ENCODE measurements around the gene KCNG2.

The KCNG2 gene

DNA sequence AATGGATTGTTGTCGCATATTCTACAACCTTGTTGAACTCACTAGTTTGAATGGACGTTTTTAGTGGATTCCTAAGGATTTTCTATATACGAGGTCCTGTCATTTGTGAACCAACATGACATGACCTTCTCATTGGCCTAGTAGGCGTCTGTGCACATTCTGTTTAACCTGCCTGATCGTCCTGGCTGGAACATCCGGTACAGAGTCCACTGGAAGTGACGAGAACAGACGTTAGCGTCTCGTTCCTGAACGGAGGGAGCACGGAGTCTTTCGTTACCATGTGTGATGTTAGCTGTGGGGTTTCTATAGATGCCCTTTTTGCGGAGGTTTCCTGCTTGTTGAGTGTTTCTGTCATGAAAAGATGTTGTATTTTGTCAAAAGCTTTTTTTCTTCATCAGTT lies 91.8 kb downstream of the KCNG2 start:
- DNase-seq (ENCODE audit: low read depth): no peak

DNA sequence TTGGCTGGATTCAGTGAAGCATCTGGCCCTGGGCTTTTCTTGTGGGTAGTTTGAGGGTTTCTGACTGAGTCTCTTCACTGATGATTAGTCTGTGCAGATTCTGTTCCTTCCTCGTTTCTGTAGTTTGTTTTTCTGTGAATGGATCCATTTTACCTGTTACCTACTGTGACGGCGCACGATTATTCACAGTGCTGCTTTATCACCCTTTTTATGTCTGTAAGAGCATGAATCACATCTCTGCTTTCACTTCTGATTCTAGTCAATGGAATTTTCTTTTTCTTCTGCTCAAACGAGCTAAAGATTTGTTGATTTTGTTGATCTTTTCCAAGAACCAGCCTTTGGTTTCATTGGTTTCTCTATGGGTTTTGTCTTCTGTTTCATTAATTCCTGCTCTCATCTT lies 92.9 kb downstream of the KCNG2 start:
- no peak for DNase-seq (ENCODE audit: low read depth)

DNA sequence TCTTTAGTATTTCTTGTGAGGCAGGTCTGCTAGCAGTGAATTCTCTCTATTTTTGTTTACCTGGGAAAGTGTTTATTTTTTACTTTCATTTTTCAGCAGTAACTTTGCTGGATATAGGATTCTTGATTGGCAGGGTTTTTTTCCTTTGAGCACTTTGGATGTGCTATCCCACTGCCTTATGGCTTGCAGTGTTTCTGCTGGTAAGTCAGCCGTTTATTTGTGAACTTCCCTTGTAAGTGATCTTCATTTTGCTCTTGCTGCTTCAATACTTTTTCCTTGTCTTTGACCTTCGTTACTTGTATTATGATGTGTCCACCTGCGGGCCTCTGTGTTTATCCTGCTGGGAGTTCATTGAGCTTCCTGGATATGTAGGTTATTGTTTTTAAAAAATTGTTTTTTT lies 99.0 kb downstream of the KCNG2 start:
- DNase-seq (ENCODE audit: low read depth): no peak

DNA sequence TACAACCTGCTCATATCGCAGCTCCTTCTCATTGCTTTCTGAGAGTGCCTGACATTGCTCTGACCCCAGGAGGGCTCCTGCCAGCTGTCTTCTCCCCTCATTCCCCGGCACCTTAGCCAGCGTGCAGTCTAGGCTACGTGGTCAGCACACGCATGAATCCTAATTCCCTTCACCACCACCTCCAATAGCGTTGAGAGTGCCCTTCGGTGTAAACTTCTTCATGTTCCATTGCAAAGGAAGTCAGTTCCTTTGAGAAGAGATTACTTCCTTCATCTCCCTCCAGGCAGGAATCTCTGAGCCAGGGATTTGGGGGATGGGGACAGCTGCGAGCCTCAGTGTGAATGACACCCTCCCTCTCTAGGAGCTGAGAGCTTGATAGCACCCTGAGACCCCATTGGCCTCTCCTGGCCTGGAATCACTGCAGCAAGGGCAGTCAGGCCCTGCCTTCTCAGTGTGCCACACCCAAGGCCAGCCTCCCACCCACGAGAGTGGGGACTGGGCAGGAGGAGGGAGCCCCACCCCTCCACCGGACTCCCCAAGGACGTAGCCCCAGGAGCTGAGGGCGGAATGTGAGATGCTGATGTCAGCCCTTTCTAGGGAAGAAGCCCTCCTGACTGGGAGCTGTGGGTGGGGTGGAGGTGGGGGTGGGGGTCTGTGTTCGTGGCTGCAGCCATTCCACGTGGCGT lies 100.3 kb downstream of the KCNG2 start:
- no peak for DNase-seq (ENCODE audit: low read depth)

DNA sequence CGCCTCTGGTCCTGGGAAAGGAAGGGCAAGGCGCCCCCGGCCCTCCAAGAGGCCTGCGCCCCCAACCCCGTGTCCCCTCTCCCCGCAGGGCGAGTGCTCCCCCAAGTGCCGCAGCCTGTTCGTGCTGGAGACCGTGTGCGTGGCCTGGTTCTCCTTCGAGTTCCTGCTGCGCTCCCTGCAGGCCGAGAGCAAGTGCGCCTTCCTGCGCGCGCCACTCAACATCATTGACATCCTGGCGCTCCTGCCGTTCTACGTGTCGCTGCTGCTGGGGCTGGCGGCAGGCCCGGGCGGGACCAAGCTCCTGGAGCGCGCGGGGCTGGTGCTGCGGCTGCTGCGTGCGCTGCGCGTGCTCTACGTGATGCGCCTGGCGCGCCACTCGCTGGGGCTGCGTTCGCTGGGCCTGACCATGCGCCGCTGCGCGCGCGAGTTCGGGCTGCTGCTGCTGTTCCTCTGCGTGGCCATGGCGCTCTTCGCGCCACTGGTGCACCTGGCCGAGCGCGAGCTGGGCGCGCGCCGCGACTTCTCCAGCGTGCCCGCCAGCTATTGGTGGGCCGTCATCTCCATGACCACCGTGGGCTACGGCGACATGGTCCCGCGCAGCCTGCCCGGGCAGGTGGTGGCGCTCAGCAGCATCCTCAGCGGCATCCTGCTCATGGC lies 101.3 kb downstream of the KCNG2 start:
- no peak for DNase-seq (ENCODE audit: low read depth)

DNA sequence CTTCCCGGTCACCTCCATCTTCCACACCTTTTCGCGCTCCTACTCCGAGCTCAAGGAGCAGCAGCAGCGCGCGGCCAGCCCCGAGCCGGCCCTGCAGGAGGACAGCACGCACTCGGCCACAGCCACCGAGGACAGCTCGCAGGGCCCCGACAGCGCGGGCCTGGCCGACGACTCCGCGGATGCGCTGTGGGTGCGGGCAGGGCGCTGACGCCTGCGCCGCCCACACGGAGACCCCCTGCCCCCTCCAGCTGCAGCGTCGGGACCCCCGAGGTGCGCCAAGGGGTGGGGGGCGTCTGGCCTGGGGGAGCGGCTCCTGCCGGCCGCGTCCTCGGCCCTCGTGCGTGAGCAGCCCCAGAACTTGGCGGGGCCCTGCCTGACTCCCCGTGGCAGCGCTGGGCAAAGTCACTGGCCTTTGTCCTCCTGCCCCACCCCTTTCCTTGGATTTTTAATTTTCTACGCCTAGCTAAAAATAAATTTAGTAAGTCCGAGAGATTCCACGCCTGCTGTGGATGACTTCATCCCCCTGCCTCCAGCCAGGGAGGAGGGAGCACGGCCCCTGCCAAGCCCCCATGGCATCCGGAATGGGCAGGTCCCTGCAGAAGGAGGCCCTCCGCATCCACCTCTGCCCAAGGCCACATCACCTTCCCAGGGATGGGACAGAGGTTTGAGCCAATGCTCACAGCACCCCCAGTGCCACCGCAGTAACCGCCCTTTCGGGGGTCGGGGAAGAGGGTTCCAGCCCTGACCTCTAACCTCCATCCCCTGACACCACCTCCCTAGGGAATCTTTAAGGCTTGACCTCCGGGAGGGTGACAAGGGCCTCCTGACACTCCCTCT lies 102.1 kb downstream of the KCNG2 start:
- DNase-seq (ENCODE audit: low read depth): no peak

DNA sequence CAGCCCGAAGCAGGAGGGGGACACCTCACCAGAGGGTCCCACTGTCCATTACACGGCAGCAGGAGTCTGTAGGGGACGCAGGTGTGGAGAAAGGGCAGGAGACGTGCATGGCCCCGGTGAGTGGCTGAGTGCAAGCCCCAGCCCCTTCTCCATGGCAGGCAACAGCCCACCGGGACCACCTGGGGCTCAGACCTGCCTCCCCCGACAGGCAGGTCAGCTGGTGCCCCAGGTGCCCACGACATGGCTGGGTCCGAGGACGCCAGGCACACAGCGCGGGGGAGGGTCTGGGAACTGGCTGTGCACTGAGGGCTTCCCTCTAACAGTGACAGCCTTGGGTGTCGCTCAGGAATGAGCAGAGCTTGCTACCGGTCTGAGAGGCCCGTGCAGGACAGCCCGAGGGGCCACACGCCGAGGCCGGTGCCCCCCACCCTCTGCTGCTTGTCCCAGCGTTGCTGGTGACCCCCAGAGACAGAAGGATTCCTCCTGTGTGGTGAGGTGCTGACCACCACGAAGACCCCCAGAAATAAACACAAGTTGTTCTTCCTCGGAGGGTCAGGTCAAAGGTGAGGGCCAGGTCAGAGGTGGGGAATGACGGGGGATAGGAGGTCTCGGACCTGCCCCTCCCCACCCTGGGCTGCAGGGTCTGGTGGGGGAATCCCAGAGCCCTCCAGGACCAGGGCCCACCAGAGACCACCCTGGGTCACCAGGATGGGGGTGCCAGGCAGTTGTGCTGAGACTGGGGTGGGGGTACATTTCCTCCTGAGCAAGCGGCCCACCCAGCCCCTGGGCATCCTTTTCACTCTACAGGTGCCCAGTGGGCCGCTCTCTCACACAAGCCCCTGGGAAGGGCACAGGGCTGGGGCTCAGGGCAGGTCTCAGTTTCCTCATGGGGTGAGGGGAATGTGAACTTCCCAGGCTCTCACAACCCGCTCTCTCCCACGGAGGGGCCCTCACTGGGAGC lies 103.2 kb downstream of the KCNG2 start:
- no peak for DNase-seq (ENCODE audit: low read depth)

DNA sequence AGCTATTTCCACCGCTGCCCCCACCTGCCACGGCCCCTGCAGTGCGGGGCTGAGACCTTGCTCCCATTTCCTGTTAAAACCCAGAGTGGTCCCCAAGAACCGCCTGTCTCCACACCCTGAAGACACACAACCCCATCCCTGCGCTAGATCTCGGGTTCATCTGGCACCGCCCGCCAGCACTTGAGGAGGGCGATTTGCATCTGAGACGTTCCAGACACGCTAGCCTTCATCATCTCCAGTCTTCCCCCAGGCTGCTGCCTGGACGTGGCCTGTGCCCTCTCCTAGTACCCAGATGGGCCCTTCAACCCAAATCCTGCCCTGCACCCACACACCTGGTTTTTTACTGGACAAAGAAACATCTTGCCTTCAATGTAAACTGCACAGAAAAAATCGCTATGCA lies 103.9 kb downstream of the KCNG2 start:
- no peak for DNase-seq (ENCODE audit: low read depth)

DNA sequence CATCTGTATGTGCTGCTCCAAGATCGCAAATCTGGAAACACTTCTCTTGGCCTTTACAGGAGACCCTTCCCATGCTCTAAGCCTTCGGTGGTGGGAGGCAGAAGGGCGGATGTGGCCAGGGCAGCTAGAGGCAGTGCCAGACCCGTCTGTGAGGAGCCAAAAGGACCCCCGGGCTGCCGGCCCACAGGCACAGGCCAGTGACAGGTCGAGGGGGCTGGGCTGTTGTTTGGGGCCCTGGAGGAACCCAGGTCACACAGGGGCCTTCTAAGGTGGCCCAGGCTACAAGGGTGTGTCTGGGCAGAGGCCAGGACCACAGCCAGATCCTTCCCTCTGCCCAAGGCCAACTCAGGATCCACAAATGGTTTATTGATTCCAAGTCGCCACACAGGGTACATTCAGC lies 104.3 kb downstream of the KCNG2 start:
- no peak for DNase-seq (ENCODE audit: low read depth)

DNA sequence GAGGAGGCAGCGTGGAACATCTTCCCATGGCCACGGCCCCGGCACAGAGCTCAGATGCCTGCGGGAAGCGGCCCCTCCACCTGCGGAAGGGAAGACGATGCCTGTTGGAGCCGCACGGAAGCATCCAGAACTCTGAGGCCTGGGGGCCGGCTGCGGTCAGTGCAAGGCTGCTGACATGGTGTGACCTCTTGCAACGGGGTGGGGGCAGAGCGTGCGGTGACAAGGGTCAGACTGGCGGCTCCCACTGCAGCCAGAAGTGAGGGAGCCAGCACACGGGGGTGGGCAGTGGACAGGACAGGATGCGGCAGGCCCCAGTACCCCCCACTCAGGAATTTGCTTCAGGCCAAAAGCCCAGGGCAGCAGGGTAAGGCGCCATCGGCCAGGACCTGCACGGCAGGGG lies 104.9 kb downstream of the KCNG2 start:
- DNase-seq (ENCODE audit: low read depth): no peak

DNA sequence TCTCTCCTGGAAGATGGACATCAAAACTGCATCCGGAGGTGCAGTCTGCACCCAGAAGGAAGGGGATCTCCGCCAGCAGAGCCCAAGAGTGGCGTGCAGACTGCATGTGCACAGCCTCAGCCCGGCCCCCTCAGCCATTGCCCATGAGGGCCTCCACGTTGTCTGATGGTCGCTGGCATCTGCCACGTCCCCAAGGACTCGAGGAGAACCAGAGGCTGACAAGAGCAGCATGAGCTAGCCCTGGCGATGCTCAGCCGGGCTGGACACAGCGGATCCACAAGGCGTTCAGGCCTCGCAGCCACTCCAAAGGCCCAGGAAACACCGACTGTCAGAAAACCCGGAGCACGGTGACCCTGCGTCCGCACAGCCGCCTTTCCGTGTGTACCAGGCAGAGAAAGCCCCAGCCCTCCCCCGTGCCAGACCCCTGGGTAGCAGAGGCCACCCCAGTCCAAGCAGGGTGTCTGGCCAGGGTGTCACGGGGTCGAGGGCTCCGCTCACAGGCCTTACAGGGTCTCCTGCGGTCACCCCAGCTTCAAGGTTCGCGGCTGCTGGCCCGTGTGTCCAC lies 105.4 kb downstream of the KCNG2 start:
- DNase-seq (ENCODE audit: low read depth): no peak

DNA sequence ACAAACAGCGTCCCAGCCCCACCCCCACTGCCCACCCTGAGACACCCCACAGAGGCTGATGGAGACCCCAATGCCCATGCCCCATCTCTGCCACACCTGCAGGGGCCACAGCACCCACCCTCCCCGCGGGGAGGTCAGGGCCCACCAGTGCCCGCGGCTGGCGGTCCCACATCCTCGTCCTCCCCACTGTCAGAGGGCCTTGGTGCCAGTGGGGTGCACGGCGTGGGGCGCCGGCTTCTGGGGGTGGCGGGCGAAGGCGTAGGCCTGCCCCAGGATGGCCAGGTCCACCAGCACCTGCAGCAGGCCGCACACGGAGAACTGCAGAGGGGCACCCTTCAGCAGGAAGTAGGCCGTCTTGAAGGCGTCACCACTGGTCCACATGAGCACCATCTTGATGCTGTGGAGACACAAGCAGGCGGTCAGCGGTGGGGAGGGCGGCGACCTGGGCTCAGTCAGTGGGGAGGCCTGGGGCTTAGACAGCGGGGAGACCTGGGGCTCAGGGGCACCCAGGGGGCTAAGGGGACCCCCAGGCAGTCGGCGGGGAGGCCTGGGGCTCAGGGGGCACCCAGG lies 106.1 kb downstream of the KCNG2 start:
- no peak for DNase-seq (ENCODE audit: low read depth)

DNA sequence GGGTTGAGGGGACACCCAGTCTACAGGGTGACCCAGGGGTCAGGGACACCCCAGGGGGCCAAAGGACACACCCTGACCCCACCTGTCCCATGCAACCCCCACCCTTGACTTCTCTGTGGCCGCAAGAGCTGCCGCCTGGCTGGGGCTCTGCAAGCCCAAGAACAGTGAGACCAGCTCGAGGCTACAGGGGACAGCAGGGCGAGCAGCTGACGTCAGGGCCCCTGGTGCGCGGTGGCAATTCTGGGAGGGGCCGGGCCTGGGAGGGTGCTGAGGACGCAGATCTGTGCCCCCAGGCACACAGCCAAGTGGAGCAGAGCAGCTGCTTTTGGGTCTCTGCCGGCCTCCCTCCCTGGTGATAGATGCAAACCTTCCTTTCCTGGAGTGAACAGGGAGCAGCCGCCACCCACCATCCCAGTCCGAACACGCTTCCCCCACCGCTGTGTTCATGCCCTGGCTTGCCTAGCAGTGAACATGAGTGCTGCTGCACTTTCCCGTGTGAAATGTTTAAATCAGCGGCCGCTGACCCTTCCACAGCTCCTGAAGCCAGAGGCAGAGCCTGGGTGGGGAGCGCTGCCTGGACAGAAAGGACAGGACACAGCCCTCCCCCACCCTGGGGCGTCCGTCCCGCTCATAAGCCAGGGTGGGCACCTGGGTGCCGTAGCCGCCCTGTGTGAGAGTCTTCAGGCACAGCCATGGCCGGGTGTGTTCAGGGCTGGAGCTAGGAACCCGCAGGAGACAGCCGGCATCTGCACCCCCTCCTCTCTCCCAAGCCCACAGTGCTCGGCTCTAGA lies 106.8 kb downstream of the KCNG2 start:
- no peak for DNase-seq (ENCODE audit: low read depth)

DNA sequence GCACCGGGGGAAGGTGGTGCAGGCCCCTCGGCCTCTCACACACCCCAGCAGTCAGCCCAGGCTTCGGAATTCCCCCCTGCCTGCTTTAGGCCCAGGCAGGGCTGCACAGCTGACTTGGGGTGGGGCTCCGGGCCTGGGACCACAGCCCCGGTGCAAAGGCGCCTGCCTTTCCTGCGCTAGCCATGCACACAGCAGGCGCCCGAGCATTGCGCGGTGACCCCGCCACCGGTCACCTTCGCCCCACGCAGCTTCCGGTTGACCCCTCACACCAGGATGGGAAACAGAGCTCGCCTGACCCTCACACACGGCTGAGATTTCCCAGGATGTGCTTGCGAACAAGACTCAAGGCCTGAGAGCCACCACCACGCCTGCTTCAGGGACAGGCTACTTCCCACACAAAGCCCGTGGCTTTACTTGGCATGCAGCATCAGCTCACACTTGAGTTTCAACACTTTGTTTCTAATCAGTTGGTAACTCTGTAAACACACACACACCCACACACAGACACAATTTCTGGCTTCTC lies 107.7 kb downstream of the KCNG2 start:
- DNase-seq (ENCODE audit: low read depth): no peak

DNA sequence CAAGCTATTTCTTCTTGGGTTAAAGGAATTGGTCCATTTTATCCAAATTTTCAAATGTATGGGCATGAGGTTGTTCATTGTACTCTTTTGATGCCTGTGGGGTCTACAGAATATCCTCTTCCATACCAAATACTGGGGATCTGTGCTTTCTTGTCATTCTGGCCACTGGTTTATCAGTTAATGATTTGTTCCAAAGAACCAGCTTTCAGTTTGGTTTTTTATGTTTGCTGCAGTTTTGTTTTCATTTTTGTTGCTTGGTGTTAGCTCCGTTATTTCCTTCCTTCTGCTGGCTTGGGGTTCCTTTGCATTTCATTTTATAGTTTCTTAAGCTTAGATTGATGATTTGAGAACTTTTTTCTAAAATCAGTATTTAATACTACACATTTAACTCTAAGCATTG lies 108.3 kb downstream of the KCNG2 start:
- no peak for DNase-seq (ENCODE audit: low read depth)

DNA sequence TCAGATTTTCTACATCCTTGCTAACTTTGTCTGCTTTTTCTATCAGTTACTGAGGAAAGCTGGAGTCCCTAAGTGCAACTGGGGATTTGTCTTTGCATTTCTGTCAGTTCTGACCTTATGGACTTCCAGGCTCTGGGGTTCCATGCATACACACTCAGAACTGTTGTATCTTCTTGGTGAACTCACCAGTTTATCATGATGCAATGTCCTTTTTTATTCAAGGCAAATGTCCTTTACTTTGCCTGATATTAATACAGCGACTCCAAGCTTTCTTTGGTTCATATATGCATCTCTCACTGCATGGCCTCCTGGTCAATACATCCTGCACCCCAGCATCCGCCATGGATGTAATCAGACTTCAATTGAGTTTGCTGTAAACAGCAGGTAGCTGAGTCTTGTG lies 109.0 kb downstream of the KCNG2 start:
- DNase-seq (ENCODE audit: low read depth): no peak

DNA sequence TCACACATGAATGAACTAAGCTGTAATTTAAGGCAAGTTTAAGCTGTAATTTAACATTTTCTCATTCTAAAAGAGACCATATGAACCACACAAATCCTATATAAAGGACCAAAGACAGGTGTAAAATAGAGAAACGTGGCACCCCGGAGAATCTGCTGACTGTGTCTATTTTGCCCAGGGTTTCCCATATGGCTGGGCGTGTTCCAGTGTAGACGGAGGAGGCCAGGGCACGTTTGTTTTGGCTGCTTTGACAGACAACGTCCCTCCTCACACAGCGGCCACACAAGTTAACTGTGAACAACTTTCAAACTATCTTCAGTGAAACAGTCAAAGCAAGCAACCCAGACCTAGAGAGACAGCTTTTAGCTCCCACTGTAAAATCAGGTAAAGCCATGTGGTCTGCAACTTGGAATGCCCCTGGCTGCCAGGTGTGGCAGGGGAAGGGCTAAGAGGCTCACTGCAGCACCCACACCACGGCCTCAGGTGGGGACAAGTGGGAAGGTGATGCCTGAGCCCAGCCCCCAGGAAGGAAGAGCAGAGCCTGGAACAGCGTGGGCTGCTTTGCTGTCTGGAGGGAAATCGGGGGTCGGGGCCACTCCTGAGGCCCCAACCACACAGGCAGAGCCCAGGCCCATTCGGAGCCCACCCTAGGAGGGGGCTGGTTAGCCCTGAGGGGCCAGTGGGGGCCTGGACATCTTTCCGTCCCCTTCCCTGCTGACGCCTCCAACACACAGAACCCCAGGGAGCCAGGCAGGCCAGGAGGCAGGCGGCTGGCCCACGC lies 113.0 kb downstream of the KCNG2 start:
- DNase-seq (ENCODE audit: low read depth): no peak

DNA sequence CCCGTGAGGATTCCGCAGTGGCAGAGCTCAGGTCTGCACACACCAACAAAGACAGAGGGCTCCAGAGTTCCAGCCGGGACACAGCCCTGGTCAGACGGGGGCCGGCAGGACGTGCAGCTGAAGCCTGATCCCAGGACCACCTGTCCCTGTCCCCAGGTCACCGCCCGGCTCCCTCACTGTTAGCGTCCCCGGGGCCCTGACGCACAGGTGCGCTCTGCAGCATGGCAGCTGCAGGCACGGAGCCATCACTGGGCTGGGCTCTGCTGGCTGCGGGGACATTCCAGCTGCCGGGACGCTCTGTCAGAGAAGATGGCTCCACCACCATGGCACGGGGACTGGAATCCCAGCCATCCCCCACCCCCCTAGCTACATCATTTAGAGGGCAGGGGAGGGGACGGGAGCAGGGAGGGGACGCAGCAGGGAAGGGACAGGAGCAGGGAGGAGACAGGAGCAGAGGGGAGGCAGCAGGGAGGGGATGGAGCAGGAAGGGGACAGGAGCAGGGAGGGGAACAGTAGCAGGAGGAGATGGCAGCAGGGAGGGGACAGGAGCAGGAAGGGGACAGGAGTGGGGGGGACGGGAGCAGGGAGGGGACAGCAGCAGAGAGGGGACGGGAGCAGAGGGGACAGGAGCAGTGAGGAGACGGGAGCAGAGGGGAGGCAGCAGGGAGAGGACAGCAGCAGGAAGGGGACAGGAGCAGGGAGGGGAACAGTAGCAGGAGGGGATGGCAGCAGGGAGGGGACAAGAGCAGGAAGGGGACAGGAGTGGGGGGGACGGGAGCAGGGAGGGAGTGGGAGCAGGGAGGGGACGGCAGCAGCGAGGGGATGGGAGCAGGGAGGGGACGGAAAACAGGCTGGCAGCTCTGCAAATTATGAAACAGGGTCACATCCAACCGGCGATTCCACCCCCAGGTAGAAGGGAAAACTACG lies 113.9 kb downstream of the KCNG2 start:
- DNase-seq (ENCODE audit: low read depth): no peak
